Upper lobe of left lung (tissue), 6 donors: ENCODE measurements around the gene NSD1. TPM values are rescaled to one million over a fixed set of nuclear protein-coding genes. Genes with fewer than 3 reads are reported as not detected.

Source experiments
- ATAC-seq, 2 donors: fragments of 200-7000 bp; cut with Tn5 transposase; one replicate each; pipeline ENCODE4 v1.9.1; 2022; ENCODE audit warnings: mild to moderate bottlenecking in 2 of 2, moderate library complexity in 2 of 2; ENCODE audit not compliant: low FRiP score in 2 of 2
- DNase-seq, 2 donors: peaks; one replicate each; pipeline ENCODE4 v3.0.0-alpha.2; 2019 to 2020
- H3K27ac ChIP-seq, 4 donors: fragments of 200-600 bp; sonication (generic); one replicate each; pipeline ENCODE4 v1.5.1; 2016 to 2019
- H3K27me3 ChIP-seq, 4 donors: fragments of 200-600 bp; sonication (generic); one replicate each; pipeline ENCODE4 v1.5.1; 2017 to 2019
- H3K36me3 ChIP-seq, 4 donors: fragments of 200-600 bp; sonication (generic); one replicate each; pipeline ENCODE4 v1.5.1; 2016 to 2019
- H3K4me1 ChIP-seq, 4 donors: fragments of 200-600 bp; sonication (generic); one replicate each; pipeline ENCODE4 v1.5.1; 2018 to 2019
- H3K4me3 ChIP-seq, 4 donors: fragments of 200-600 bp; sonication (generic); one replicate each; pipeline ENCODE4 v1.5.1; 2017 to 2019; ENCODE audit warnings: mild to moderate bottlenecking in 2 of 4, moderate library complexity in 1 of 4
- H3K9me3 ChIP-seq, 4 donors: fragments of 200-600 bp; sonication (generic); one replicate each; pipeline ENCODE4 v1.5.1; 2018 to 2019
- EP300 ChIP-seq, 4 donors: sonication (generic); formaldehyde crosslinking; IDR thresholded peaks; one replicate each; pipeline ENCODE4 v1.5.1; 2017; ENCODE audit warnings: antibody characterized with exemption in 4 of 4, control low read depth in 2 of 4
- POLR2A ChIP-seq, 4 donors: fragments of 450-650 bp; IDR thresholded peaks; one replicate each; pipeline ENCODE4 v1.5.1; 2016 to 2017; ENCODE audit warnings: antibody characterized with exemption in 4 of 4, mild to moderate bottlenecking in 2 of 4
- POLR2AphosphoS5 ChIP-seq, 2 donors: sonication (generic); formaldehyde crosslinking; IDR thresholded peaks; one replicate each; pipeline ENCODE4 v1.5.1; 2017; ENCODE audit warnings: antibody characterized with exemption in 2 of 2
- WGBS, 2 donors: methylation state at CpG; one replicate each; pipeline ENCODE4 v1.1.5; 2017 to 2018; 5-methylcytosine and 5-hydroxymethylcytosine counted together
- total RNA-seq, 6 donors: library from RNA; depleted of rRNA in 4 of 6; stranded (reverse); fragments of >200 nt in 4 of 6; gene quantifications; one replicate each; pipeline versions ENCODE4 v1.1.0 to v1.2.1, GENCODE V29; 2016 to 2021
- TF ChIP-seq, protein P1 (sequence below), 6 experiments: fragments of 450-650 bp in 4 of 6; fragments of 200-600 bp in 2 of 6; sonication (generic) in 2 of 6; IDR thresholded peaks; one replicate each; pipeline ENCODE4 v1.5.1; 2016 to 2019; ENCODE audit warnings: antibody characterized with exemption in 6 of 6
- donor health status: DM: no; HTN: no; CAD: no; lungs with moderate emphysema.
- donor health status: DM: no; HTN: yes; CAD: no; lungs with severe emphysema.

NSD1 gene
- total RNA-seq, 6 donors from 2014 or later = 33.0 to 69.1 (median 55.7) TPM

DNA sequence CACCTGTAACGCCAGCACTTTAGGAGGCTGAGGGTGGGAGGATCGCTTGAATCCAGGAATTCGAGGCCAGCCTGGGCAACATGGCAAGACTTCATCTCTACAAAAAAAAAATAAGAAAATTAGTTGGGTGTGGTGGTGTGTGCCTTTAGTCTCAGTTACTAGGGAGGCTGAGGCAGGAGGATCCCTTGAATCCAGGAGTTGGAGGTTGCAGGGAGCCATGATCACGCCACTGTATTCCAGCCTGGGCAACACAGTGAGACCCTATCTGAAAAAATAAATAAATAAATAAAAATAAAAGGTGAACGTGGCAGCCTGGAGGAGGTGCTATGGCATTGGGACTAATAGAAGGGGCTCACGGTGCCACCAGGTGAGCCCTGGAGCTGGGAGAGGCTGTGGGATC lies 39.8 kb upstream of the NSD1 start:
- peaks cover 15 to 29% (median 22%) of the 10 kb centered on the region in 4 donors for H3K4me1 ChIP-seq
- no peaks in the 10 kb centered on the region for H3K27me3 ChIP-seq
- no peaks in the 10 kb centered on the region for H3K36me3 ChIP-seq
- 81 to 90% methylated on average over 6 of the region's 6 CpGs for WGBS, 2 donors
- H3K9me3 ChIP-seq = no peaks in the 10 kb centered on the region
- no peak for TF ChIP-seq EP300 (IDR thresholded peaks at IDR 0.05)
- no peak for TF ChIP-seq POLR2AphosphoS5 (IDR thresholded peaks at IDR 0.05)
- TF ChIP-seq, protein P1, sequence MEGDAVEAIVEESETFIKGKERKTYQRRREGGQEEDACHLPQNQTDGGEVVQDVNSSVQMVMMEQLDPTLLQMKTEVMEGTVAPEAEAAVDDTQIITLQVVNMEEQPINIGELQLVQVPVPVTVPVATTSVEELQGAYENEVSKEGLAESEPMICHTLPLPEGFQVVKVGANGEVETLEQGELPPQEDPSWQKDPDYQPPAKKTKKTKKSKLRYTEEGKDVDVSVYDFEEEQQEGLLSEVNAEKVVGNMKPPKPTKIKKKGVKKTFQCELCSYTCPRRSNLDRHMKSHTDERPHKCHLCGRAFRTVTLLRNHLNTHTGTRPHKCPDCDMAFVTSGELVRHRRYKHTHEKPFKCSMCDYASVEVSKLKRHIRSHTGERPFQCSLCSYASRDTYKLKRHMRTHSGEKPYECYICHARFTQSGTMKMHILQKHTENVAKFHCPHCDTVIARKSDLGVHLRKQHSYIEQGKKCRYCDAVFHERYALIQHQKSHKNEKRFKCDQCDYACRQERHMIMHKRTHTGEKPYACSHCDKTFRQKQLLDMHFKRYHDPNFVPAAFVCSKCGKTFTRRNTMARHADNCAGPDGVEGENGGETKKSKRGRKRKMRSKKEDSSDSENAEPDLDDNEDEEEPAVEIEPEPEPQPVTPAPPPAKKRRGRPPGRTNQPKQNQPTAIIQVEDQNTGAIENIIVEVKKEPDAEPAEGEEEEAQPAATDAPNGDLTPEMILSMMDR (IDR thresholded peaks at IDR 0.05) = no peak
- TF ChIP-seq POLR2A (IDR thresholded peaks at IDR 0.05) = no peak
- no peak for ATAC-seq
- DNase-seq = no peak
- no peak overlapping the region for H3K4me3 ChIP-seq
- peak overlapping the region in 2 of 4 donors; percentile 49 to 68 for H3K27ac ChIP-seq

DNA sequence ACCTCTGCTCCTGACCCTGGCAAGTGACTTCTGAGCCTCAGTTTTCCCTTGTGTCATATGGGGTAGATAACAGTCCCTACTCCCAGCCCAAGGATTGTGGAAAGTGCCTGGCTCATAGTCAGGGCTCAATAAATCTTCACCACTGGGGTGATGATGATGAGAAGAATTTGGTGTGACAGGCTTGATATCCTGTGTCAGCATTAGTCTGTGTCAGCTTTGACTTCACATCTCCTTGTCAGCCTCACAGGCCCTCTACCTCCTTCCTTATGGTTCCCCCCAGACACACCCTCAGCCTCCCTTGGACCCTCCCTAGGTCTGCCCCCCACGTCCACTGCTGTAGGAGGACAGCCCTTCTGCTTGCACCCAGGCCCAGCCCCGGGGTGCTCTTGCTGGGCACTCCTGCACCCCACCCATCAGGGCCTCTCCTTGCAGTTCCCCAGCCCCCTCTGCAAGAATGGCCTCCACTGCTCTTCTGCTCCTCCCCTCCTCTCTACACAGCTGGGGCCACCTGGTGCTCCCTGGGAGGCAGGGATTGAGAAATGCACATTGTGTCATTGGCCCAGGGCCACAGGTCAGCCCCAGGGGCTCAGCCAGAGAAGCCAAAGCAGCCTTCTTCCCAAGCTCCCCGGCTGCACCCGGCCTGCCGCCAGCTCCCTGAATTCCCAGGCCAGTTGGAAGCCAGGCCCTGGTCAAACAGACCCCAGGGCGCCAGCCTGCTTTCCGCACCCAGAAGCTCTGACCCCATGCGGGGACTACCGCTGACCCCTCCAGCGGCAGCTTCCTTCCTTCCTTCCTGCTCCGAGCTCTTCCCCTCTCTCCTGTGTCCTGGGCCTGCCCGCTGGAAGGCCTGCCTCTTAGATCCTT lies 39.1 kb upstream of the NSD1 start:
- WGBS, 2 donors = 49 to 50% methylated on average over 7 to 10 of the region's 12 CpGs
- Histone ChIP-seq H3K9me3 (no peaks in the 10 kb centered on the region), H3K36me3 (no peaks in the 10 kb centered on the region), H3K4me3 (no peak overlapping the region), H3K4me1 (peaks cover 15 to 27% (median 22%) of the 10 kb centered on the region in 4 donors), H3K27ac (peak overlapping the region in 3 of 4 donors; percentile 22 to 68 (median 61)), H3K27me3 (no peaks in the 10 kb centered on the region)
- TF ChIP-seq EP300 (IDR thresholded peaks at IDR 0.05) (peak in 1 of 4 donors; percentile 80), POLR2A (IDR thresholded peaks at IDR 0.05) (no peak), POLR2AphosphoS5 (IDR thresholded peaks at IDR 0.05) (peak; percentile 85 to 93)
- TF ChIP-seq, protein P1 (IDR thresholded peaks at IDR 0.05) = no peak
- ATAC-seq (peak; percentile 1 to 37), DNase-seq (peak; percentile 42 to 90)

DNA sequence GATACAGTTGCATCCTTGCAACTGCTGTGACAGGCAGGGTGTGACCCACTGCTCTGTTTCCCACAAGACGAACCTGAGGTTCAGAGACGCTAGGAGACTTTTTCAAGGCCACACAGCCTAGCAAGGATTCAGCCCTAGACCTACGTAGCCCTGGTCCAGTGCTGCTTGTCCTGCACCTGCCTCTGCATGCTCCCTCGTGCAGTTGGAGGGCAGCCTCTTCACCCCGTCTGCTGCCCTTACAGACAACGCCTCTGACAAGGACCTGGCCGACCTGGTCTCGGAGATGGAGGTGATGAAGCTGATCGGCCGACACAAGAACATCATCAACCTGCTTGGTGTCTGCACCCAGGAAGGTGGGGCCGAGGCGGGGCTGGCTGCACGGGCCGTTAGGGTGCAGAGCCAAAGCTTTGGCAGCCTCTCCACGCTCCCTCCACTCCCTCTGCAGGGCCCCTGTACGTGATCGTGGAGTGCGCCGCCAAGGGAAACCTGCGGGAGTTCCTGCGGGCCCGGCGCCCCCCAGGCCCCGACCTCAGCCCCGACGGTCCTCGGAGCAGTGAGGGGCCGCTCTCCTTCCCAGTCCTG lies 38.4 kb upstream of the NSD1 start:
- no peaks in the 10 kb centered on the region for H3K36me3 ChIP-seq
- TF ChIP-seq, protein P1 (IDR thresholded peaks at IDR 0.05) = no peak
- TF ChIP-seq EP300 (IDR thresholded peaks at IDR 0.05) (no peak), POLR2A (IDR thresholded peaks at IDR 0.05) (no peak), POLR2AphosphoS5 (IDR thresholded peaks at IDR 0.05) (no peak)
- no peak for ATAC-seq
- H3K9me3 ChIP-seq = no peaks in the 10 kb centered on the region
- H3K4me3 ChIP-seq = no peak overlapping the region
- no peaks in the 10 kb centered on the region for H3K27me3 ChIP-seq
- WGBS, 2 donors = 74 to 81% methylated on average over 18 to 28 of the region's 28 CpGs
- peaks cover 15 to 24% (median 22%) of the 10 kb centered on the region in 4 donors for H3K4me1 ChIP-seq
- peak overlapping the region in 3 of 4 donors; percentile 22 to 68 (median 61) for H3K27ac ChIP-seq
- DNase-seq = no peak

DNA sequence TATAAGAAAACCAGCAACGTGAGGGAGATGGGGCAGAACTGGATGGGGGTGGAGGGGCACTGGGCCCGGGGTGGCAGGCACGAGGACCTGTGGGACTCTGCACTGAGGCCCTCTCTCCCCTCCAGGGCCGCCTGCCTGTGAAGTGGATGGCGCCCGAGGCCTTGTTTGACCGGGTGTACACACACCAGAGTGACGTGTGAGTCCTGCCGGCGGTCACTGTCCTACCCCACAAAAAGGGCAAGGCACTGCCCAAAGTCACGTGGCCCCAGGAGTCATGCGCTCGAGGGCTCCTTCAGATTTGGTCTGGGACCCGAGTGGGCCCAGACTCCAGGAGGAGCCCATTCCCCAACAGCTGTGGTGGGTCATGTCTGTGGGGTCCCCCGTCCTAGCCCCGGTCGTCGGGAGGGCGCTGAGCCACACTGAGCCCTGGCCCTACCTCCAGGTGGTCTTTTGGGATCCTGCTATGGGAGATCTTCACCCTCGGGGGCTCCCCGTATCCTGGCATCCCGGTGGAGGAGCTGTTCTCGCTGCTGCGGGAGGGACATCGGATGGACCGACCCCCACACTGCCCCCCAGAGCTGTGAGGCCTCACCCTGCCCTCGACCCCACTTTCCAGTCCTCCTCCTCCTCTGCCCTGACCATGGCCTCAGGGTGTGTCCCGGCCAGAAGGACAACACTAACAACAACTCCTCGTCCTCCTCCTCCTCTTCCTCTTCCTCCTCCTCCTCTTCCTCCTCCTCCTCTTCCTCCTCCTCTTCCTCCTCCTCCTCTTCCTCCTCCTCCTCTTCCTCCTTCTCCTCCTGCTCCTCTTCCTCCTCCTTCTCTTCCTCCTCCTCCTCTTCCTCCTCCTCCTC lies 37.2 kb upstream of the NSD1 start:
- Histone ChIP-seq H3K4me3 (no peak overlapping the region), H3K27ac (peak overlapping the region; percentile 7 to 68 (median 42)), H3K4me1 (peaks cover 15 to 22% (median 21%) of the 10 kb centered on the region in 4 donors), H3K9me3 (no peaks in the 10 kb centered on the region), H3K27me3 (no peaks in the 10 kb centered on the region), H3K36me3 (no peaks in the 10 kb centered on the region)
- DNase-seq (no peak), ATAC-seq (no peak)
- WGBS, 2 donors = 76 to 83% methylated on average over 23 to 29 of the region's 29 CpGs
- TF ChIP-seq, protein P1 (IDR thresholded peaks at IDR 0.05) = no peak
- no peak for TF ChIP-seq POLR2AphosphoS5 (IDR thresholded peaks at IDR 0.05)
- no peak for TF ChIP-seq EP300 (IDR thresholded peaks at IDR 0.05)
- TF ChIP-seq POLR2A (IDR thresholded peaks at IDR 0.05) = no peak
